Uterus (tissue), 4 donors: ENCODE data around the gene SLC16A6. TPM values are rescaled to one million over a fixed set of nuclear protein-coding genes. Genes with fewer than 3 reads are reported as not detected.

Experiments
- DNase-seq, 2 donors: peaks; one replicate each; pipeline ENCODE4 v3.0.0-alpha.2; 2019 to 2020
- H3K27ac ChIP-seq, 2 donors: fragments of 200-600 bp; sonication (generic); 1 replicate in 1 of 2; 2 replicates in 1 of 2; pipeline ENCODE4 v1.5.1; 2016 to 2018
- H3K27me3 ChIP-seq, 2 donors: fragments of 200-600 bp; sonication (generic); one replicate each; pipeline ENCODE4 v1.5.1; 2018 to 2019; ENCODE audit warnings: control low read depth in 1 of 2
- H3K36me3 ChIP-seq, 2 donors: fragments of 200-600 bp; sonication (generic); one replicate each; pipeline ENCODE4 v1.5.1; 2019; ENCODE audit warnings: control low read depth in 1 of 2
- H3K4me1 ChIP-seq, 2 donors: fragments of 200-600 bp; sonication (generic); one replicate each; pipeline ENCODE4 v1.5.1; 2018 to 2019; ENCODE audit warnings: control low read depth in 1 of 2
- H3K4me3 ChIP-seq, 2 donors: fragments of 200-600 bp; sonication (generic); 1 replicate in 1 of 2; 2 replicates in 1 of 2; pipeline ENCODE4 v1.5.1; 2018 to 2019; ENCODE audit warnings: mild to moderate bottlenecking in 1 of 2
- H3K9me3 ChIP-seq, 2 donors: fragments of 200-600 bp; sonication (generic); one replicate each; pipeline ENCODE4 v1.5.1; 2019; ENCODE audit warnings: control low read depth in 1 of 2
- POLR2A ChIP-seq, 2 donors: fragments of 450-650 bp; IDR thresholded peaks; one replicate each; pipeline ENCODE4 v1.6.1; 2016; ENCODE audit warnings: antibody characterized with exemption in 2 of 2, mild to moderate bottlenecking in 1 of 2, moderate library complexity in 1 of 2
- intact Hi-C: fragments of 100-400 bp; cut with DNase I; formaldehyde crosslinking; loops from one replicate; pipeline ENCODE4 v1.15.1; 2023; ENCODE audit warnings: low total_unique reads
- total RNA-seq, 4 donors: library from RNA; depleted of rRNA in 3 of 4; stranded (reverse); fragments of >200 nt in 3 of 4; gene quantifications; one replicate each; pipeline versions ENCODE4 v1.1.0 to v1.2.4, GENCODE V29; 2014 to 2023
- TF ChIP-seq, protein P1 (sequence below), 4 experiments: fragments of 200-600 bp in 2 of 4; fragments of 450-650 bp in 2 of 4; sonication (generic) in 2 of 4; IDR thresholded peaks; one replicate each; pipeline ENCODE4 v1.5.1; 2016 to 2019; ENCODE audit warnings: antibody characterized with exemption in 4 of 4, mild to moderate bottlenecking in 2 of 4, moderate library complexity in 1 of 4
- donor health status: DM: yes; HTN: yes; CAD: no.

SLC16A6 gene
- total RNA-seq, 4 donors from 2014 or later = 0.35 to 1.5 (median 1.0) TPM; not detected in 1

DNA sequence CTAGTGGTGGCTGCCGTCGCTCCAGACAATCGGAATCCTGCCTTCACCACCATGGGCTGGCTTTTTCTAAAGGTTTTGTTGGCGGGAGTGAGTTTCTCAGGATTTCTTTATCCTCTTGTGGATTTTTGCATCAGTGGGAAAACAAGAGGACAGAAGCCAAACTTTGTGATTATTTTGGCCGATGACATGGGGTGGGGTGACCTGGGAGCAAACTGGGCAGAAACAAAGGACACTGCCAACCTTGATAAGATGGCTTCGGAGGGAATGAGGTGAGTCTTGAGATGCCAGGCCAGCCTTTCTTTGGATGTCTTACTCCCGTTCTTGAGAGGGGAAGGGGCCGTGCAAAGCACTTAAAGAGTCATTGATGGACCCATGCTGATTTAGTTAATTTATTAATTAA is 16.5 kb upstream of the SLC16A6 start:
- Histone ChIP-seq H3K4me3 (no peak overlapping the region), H3K4me1 (no peaks in the 10 kb centered on the region), H3K9me3 (no peaks in the 10 kb centered on the region), H3K27me3 (no peaks in the 10 kb centered on the region), H3K36me3 (no peaks in the 10 kb centered on the region), H3K27ac (no peak overlapping the region)
- TF ChIP-seq, protein P1, sequence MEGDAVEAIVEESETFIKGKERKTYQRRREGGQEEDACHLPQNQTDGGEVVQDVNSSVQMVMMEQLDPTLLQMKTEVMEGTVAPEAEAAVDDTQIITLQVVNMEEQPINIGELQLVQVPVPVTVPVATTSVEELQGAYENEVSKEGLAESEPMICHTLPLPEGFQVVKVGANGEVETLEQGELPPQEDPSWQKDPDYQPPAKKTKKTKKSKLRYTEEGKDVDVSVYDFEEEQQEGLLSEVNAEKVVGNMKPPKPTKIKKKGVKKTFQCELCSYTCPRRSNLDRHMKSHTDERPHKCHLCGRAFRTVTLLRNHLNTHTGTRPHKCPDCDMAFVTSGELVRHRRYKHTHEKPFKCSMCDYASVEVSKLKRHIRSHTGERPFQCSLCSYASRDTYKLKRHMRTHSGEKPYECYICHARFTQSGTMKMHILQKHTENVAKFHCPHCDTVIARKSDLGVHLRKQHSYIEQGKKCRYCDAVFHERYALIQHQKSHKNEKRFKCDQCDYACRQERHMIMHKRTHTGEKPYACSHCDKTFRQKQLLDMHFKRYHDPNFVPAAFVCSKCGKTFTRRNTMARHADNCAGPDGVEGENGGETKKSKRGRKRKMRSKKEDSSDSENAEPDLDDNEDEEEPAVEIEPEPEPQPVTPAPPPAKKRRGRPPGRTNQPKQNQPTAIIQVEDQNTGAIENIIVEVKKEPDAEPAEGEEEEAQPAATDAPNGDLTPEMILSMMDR (IDR thresholded peaks at IDR 0.05) = no peak
- TF ChIP-seq POLR2A (IDR thresholded peaks at IDR 0.05) = no peak
- intact Hi-C loops = no loop called here
- DNase-seq = no peak

DNA sequence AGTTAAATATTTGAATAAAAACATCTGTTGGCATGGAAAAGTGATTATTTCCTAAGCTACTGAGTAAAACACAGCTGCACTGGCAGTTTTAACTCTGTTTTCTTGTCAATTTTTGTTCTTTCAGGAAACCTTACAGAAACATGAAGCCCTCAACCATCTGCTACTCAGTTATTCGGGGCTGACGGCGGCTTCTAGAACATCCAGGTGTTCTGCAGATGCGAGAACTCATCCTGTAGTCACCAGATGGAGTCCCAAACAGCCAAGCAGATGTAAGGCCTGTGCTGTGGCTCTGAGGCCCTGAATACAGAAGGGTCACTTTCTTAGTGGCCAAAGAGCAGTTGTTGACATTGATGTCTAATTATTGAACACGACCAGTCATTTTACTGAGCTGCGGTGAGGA is 15.9 kb upstream of the SLC16A6 start:
- DNase-seq = no peak
- intact Hi-C loops = no loop called here
- H3K27ac ChIP-seq = no peak overlapping the region
- no peaks in the 10 kb centered on the region for H3K4me1 ChIP-seq
- no peaks in the 10 kb centered on the region for H3K9me3 ChIP-seq
- H3K36me3 ChIP-seq = no peaks in the 10 kb centered on the region
- no peaks in the 10 kb centered on the region for H3K27me3 ChIP-seq
- H3K4me3 ChIP-seq = no peak overlapping the region
- no peak for TF ChIP-seq POLR2A (IDR thresholded peaks at IDR 0.05)
- TF ChIP-seq, protein P1 (IDR thresholded peaks at IDR 0.05) = no peak

DNA sequence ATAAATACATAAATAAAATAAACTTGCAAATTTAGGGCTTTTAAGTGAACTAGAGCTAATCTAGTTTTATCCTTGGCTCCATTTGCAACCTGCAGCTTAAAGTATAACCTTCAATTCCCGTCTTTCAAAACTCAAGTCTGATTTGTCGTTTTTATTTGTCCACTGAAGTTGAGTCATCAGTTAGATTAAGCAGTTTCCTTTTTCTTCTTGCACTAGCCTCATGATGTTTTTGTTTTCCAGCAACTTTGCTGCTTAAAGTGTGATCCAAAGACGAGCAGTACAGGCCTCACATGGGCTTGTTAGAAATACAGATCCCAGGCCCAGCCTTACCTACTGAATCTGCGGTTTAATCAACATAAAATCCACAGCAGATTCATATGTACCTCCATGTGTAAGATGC is 14.2 kb upstream of the SLC16A6 start:
- H3K36me3 ChIP-seq = no peaks in the 10 kb centered on the region
- no peaks in the 10 kb centered on the region for H3K27me3 ChIP-seq
- no peak overlapping the region for H3K27ac ChIP-seq
- no peaks in the 10 kb centered on the region for H3K9me3 ChIP-seq
- TF ChIP-seq POLR2A (IDR thresholded peaks at IDR 0.05) = no peak
- intact Hi-C loops = no loop called here
- H3K4me1 ChIP-seq = no peaks in the 10 kb centered on the region
- no peak overlapping the region for H3K4me3 ChIP-seq
- no peak for DNase-seq

DNA sequence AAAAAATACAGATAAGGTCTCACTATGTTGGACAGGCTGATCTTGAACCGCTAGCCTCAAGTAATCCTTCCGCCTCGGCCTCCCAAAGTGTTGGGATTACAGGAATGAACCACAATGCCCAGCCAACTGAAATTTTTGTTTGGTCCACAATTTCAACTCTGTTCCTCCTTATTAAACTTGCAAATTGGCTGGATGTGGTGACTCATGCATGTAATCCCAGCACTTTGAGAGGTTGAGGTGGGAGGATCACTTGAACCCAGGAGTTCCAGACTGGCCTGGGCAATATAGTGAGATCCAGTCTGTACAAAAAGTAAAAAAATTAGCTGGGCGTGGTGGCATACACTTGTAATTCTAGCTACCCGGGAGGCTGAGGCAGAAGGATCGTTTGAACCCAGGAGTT is 13.8 kb upstream of the SLC16A6 start:
- H3K9me3 ChIP-seq = no peaks in the 10 kb centered on the region
- intact Hi-C loops = no loop called here
- no peak for TF ChIP-seq POLR2A (IDR thresholded peaks at IDR 0.05)
- TF ChIP-seq, protein P1 (IDR thresholded peaks at IDR 0.05) = no peak
- no peaks in the 10 kb centered on the region for H3K36me3 ChIP-seq
- H3K4me1 ChIP-seq = no peaks in the 10 kb centered on the region
- H3K27ac ChIP-seq = no peak overlapping the region
- H3K27me3 ChIP-seq = no peaks in the 10 kb centered on the region
- no peak overlapping the region for H3K4me3 ChIP-seq
- no peak for DNase-seq

DNA sequence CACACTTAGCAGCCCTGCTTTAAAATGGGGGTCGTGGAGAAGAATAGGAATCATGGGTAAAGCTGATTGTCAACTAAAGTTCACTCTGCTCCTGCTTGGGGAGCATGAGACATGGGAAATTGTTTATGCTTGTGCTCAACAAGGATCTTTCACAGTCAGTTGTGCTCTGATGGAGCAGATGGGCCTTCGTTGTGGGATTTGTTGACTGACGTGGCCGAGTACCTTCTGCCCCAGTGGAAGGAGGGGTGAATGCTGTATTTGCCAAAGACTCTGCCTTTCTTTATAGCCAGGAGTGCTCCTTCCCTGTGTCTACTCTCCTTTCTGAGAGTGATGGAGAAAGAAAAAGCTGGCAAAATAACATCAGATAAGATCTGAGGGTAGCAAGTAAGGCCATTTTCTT is 11.7 kb upstream of the SLC16A6 start:
- no peaks in the 10 kb centered on the region for H3K9me3 ChIP-seq
- no peak overlapping the region for H3K27ac ChIP-seq
- intact Hi-C loops = no loop called here
- H3K36me3 ChIP-seq = no peaks in the 10 kb centered on the region
- DNase-seq = no peak
- H3K4me3 ChIP-seq = no peak overlapping the region
- H3K4me1 ChIP-seq = no peaks in the 10 kb centered on the region
- no peaks in the 10 kb centered on the region for H3K27me3 ChIP-seq
- TF ChIP-seq, protein P1 (IDR thresholded peaks at IDR 0.05) = no peak
- TF ChIP-seq POLR2A (IDR thresholded peaks at IDR 0.05) = no peak

DNA sequence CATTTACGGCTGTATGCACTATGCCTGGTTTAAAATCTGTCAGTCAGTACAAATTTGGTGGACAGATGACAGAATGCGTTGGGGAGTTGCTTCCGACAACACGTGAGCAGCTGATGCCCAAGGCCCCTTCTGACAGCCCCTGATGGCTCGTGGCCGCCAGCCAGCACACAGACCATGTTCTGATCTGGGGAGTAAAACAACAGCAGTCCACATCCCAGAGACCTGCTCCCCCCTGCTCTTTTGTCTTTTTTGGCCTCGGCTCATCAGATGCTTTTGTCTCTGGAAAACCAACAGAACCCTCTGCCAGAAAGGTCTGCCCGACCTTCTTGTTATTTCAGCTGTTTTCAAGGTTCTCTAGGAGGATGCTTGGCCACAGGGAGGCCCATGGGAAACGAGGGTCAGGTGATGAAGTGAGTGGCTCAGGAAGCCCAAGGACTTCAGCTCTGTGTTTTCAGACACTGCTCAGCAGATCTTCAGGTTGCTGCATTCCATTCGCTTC is 11.2 kb upstream of the SLC16A6 start:
- TF ChIP-seq POLR2A (IDR thresholded peaks at IDR 0.05) = no peak
- TF ChIP-seq, protein P1 (IDR thresholded peaks at IDR 0.05) = no peak
- H3K27me3 ChIP-seq = no peaks in the 10 kb centered on the region
- H3K36me3 ChIP-seq = no peaks in the 10 kb centered on the region
- intact Hi-C loops = no loop called here
- H3K9me3 ChIP-seq = no peaks in the 10 kb centered on the region
- no peaks in the 10 kb centered on the region for H3K4me1 ChIP-seq
- no peak for DNase-seq
- no peak overlapping the region for H3K27ac ChIP-seq
- H3K4me3 ChIP-seq = no peak overlapping the region
